WERI-Rb-1 (cell line): ENCODE data around the gene MACROD2.

Experiments
- DNase-seq: peaks from one replicate; pipeline ENCODE4 v3.0.0-alpha.2; 2020
- H3K27ac ChIP-seq: fragments of 250-450 bp; sonication (Bioruptor Pico); 2 replicates; pipeline ENCODE4 v1.5.1; 2020; ENCODE audit warnings: mild to moderate bottlenecking, moderate library complexity
- H3K27me3 ChIP-seq: fragments of 250-450 bp; sonication (Bioruptor Pico); 2 replicates; pipeline ENCODE4 v1.5.1; 2021; ENCODE audit warnings: mild to moderate bottlenecking, low read depth, moderate library complexity; ENCODE audit not compliant: insufficient read depth, severe bottlenecking
- H3K36me3 ChIP-seq: fragments of 250-450 bp; sonication (Bioruptor Pico); 2 replicates; pipeline ENCODE4 v1.5.1; 2020; ENCODE audit warnings: mild to moderate bottlenecking, moderate library complexity
- H3K4me3 ChIP-seq: 2 replicates; pipeline ENCODE4 v1.5.1; 2011; ENCODE audit warnings: low read depth, mild to moderate bottlenecking, control low read depth, low read length
- H3K9me3 ChIP-seq: fragments of 250-450 bp; sonication (Bioruptor Pico); 2 replicates; pipeline ENCODE4 v1.5.1; 2021; ENCODE audit warnings: mild to moderate bottlenecking, moderate library complexity; ENCODE audit not compliant: severe bottlenecking
- CTCF ChIP-seq: IDR thresholded peaks from 2 replicates; pipeline ENCODE4 v1.5.1; 2011; ENCODE audit warnings: low read depth, mild to moderate bottlenecking, control low read depth, inconsistent platforms, low read length

Gene MACROD2

GRCh38 chr20:16100767-16101166, 2105.5 kb downstream of the MACROD2 start:
- Histone ChIP-seq H3K27ac (no peak overlapping the region), H3K9me3 (no peaks in the 10 kb centered on the region)

More at GRCh38 chr20:16100767-16101166, 2105.5 kb downstream of the MACROD2 start:
- no peak for DNase-seq
- Histone ChIP-seq H3K36me3 (no peaks in the 10 kb centered on the region), H3K4me3 (no peak overlapping the region), H3K27me3 (no peaks in the 10 kb centered on the region)
- no peak for TF ChIP-seq CTCF
